LNCaP clone FGC (cell line): Measurements from ENCODE around the gene MYLK3.

Source experiments
- DNase-seq: peaks from one replicate; pipeline ENCODE4 v3.0.0-alpha.2; 2011; ENCODE audit warnings: low read depth
- H3K4me3 ChIP-seq: 2 replicates; pipeline ENCODE4 v1.5.1; 2011; ENCODE audit warnings: mild to moderate bottlenecking, low read depth, low read length, control low read depth
- TF ChIP-seq, protein P1 (sequence below): IDR thresholded peaks from 2 replicates; pipeline ENCODE4 v1.5.1; 2012; ENCODE audit warnings: mild to moderate bottlenecking; ENCODE audit not compliant: control insufficient read depth, insufficient read depth; ENCODE audit errors: extremely low read depth

Gene MYLK3

DNA sequence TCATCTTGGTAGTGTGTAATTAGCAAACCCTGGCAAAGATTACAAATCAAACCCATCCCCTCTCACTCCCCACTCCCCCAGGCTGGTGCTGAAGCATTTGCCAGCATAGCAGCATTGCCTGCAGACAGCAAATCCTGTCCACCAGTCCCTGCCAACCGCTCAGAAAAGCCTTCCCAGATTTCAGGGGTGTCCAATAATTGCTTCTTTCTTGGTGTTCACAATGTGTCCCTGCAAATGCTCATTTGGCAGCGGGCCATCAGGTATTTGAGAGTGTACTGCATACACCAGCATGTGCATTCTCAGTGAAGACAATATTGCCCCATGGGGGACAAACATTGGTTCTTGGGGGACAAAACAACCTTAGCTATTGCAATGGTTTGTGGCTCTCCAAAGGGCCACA lies 30.5 kb downstream of the MYLK3 start:
- DNase-seq: no peak
- no peak overlapping the region for H3K4me3 ChIP-seq

GRCh38 chr16:46715769-46716305 lies 32.3 kb downstream of the MYLK3 start:
- TF ChIP-seq, protein P1, sequence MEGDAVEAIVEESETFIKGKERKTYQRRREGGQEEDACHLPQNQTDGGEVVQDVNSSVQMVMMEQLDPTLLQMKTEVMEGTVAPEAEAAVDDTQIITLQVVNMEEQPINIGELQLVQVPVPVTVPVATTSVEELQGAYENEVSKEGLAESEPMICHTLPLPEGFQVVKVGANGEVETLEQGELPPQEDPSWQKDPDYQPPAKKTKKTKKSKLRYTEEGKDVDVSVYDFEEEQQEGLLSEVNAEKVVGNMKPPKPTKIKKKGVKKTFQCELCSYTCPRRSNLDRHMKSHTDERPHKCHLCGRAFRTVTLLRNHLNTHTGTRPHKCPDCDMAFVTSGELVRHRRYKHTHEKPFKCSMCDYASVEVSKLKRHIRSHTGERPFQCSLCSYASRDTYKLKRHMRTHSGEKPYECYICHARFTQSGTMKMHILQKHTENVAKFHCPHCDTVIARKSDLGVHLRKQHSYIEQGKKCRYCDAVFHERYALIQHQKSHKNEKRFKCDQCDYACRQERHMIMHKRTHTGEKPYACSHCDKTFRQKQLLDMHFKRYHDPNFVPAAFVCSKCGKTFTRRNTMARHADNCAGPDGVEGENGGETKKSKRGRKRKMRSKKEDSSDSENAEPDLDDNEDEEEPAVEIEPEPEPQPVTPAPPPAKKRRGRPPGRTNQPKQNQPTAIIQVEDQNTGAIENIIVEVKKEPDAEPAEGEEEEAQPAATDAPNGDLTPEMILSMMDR: no peak
- no peak overlapping the region for H3K4me3 ChIP-seq
- no peak for DNase-seq

More for the DNA sequence above, 30.5 kb downstream of the MYLK3 start:
- TF ChIP-seq, protein P1: no peak

DNA sequence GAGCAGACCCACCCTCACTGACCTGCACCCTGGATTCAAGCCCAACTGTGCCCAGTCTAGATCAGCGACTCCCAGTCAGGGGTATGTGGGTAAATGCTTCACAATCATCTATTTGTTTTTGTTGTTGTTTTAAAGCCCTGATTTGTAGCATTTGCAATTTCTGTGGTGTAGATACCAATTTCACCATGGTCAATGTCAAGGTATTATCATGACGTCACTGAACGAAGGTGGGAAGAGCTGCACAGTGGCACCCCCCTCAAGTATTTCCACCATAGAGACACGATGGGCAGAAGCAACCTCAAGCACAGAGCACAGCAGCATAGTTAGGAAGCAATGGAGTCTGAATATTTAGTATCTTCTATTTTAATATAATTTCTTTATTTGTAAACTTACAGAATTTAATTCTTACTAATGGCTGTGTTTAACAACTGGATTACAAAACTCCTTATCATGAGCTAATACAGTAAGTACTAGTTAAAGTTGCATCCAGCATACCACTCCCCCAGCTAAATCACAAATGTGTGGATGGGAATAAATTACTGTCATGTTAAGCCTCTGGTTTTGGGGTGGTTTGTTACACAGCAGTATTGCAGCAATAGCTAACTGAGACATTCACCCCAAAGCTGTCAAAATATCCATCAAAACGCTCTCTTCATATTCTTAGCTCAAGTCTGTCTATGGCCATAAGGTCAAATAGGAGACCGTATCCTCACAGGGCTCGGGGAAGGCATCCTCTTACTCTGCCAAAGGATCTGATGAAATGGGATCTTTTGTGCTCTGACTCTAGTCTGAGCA lies 33.1 kb downstream of the MYLK3 start:
- no peak overlapping the region for H3K4me3 ChIP-seq
- no peak for DNase-seq
- TF ChIP-seq, protein P1: no peak

- TF ChIP-seq, protein P1: no peak
- DNase-seq: no peak
- H3K4me3 ChIP-seq: no peak overlapping the region
These were observed 34.5 kb downstream of the MYLK3 start for GRCh38 chr16:46713634-46714033.

- DNase-seq: no peak
- no peak overlapping the region for H3K4me3 ChIP-seq
- TF ChIP-seq, protein P1: no peak
These were observed 35.2 kb downstream of the MYLK3 start for GRCh38 chr16:46712911-46713310.

DNA sequence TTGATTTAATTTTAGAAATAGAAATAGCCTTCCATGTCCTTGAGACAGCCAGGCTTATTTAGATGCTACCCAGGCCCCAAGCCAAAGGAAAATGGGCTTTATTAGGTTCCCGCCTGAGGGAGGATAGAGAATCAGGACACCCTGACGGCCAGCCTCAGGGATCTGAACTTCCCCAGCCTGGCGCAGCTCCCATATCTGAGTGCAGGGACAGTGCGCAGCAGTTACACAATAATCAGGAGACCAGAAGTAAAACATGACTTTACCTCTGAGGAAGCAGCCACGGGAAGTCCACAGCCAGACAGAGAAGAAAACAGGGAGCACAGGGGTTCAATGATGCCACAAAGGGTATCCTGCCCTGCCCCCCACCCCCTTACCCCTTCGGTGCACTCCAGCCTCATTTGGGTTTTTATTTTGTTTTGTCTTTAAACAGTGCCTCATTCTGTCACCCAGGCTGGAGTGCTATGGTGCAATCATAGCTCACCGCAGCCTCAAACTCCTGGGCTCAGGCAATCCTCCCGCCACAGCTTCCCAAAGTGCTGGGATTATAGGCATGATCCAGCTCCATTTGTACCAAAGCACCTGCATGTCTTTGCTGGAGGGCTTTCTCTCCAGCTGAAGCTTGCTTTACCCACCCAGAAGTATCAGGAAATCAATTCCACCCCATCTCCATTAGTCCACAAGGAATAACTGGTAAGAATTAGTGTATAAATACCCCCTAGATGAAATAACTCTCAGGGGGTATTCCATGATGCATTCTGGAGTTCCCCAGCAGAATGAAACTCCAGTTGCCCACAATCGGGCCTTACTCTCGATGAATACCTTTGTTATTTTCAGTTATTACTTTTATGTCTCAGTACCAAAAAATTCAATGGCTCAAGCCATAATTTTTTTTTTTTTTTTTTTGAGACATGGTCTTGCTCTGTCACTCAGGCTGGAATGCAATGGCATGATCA lies 36.8 kb downstream of the MYLK3 start:
- H3K4me3 ChIP-seq: no peak overlapping the region
- TF ChIP-seq, protein P1: no peak
- DNase-seq: no peak
